HG03521 (cell line): ENCODE results near the gene MBD3L1.

Source experiments
- ATAC-seq: cut with Tn5 transposase; IDR thresholded peaks from one replicate; pipeline ENCODE4 v1.9.1; 2021; ENCODE audit warnings: mild to moderate bottlenecking, moderate library complexity; ENCODE audit not compliant: unreplicated experiment

MBD3L1 gene

GRCh38 chr19:8832132-8833021 lies at the start of gene MBD3L1, which contains the start of gene ZNF558:
TSS of gene MBD3L1 (plus strand) at chr19:8832377. CDS start at chr19:8842679, 10,302 bp downstream.
TSS of gene ZNF558 (minus strand) at chr19:8832304. CDS start at chr19:8822659, 9,645 bp downstream.
- peak; percentile 82 for ATAC-seq

GRCh38 chr19:8794823-8795222 lies 37.4 kb upstream of the MBD3L1 start:
- ATAC-seq = no peak

- ATAC-seq = no peak
These were observed 25.5 kb upstream of the MBD3L1 start for GRCh38 chr19:8806661-8807060.

DNA sequence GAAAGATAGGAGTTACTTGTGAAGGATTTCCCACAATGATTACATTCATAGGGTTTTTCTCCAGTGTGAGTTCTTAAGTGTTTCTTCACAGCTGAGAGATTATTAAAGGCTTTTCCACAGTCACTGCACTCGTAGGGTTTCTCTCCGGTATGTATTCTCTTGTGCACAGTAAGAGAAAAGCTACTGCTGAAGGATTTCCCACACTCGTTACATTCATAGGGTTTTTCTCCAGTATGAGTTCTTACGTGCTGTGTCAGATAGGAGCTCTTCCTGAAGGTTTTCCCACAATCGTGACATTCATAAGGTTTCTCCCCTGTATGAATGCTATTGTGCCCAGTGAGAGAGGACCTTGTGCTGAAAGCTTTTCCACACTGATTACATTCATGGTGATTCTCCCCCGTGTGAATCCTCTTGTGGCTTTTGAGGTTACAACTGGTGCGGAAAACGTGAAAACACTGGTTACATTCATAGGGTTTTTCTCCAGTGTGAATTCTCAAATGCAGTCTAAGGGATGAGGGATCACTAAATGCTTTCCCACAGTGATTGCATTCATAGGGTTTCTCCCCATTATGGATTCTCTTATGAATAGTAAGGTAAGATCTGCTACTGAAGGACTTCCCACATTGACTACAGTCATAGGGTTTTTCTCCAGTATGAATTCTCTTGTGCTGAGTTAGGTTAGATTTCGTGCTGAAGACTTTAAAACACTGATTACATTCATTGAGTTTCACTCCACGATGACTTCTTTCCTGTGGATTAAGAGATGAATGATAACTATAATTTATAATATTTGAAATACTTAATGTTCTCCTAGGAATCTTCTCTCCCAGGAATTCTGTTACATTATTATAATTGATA lies 20.6 kb upstream of the MBD3L1 start:
- no peak for ATAC-seq

DNA sequence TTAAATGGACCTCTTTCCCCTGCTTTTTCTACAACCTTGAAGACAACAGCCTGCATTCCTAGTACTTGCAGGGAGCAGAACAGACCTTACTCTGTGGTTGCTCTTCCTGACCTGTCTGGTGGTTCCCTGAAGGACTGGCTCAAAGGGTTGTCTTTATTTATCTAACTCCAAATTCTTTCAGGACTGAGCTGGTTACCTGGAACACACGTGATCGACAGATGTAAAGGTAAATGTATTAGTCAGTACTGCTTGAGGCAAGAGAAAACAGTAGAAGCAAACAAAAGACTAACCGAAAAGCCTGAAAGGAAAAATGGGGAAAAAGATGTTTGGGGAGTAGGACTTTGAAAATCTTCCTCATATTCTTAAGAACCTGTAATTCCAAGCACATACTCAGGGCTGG lies 18.0 kb upstream of the MBD3L1 start:
- ATAC-seq = no peak

GRCh38 chr19:8815780-8816179 lies 16.4 kb upstream of the MBD3L1 start:
- ATAC-seq = no peak

- no peak for ATAC-seq
These were observed 11.9 kb upstream of the MBD3L1 start for GRCh38 chr19:8820234-8820633.

DNA sequence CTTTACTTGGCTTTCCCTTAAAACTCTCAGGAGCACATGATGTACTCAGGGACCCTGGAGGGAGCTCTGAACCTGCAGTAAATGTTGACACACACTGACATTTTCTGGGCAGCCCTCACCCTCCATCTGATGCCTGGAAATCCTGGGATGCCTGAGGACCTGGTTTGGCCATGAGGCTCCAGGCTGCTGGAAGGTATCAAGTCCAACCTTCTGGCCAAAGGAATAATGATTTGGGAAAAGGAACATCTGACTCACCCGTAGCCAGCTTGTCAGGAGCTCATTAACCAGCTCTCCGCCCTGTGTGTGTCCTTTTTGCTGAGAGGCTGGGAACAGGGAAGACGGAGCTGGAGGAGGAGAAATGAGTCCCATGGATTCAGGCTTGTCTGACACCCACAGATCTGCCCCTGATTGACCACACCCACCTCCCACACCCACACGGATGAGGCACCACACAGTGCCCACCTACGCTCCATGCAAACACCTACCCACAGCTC lies 10.4 kb upstream of the MBD3L1 start:
- ATAC-seq = no peak

DNA sequence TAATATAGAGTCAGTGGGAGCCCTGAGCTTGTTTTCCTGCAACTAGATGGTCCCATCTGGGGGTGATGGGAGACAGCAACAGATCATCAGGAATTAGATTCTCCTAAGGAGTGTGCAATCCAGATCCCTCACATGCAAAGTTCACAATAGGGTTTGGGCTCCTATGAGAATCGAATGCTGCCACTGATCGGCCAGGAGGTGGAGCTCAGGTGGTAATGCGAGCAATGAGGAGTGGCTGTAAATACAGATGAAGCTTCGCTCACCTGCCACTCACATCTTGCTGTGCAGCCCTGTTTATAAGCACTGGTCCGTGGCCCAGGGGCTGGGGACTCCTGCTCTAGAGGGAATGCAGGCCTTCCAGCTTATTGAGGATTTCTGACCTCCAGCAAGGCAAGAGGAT lies 5.8 kb upstream of the MBD3L1 start:
- ATAC-seq = no peak

DNA sequence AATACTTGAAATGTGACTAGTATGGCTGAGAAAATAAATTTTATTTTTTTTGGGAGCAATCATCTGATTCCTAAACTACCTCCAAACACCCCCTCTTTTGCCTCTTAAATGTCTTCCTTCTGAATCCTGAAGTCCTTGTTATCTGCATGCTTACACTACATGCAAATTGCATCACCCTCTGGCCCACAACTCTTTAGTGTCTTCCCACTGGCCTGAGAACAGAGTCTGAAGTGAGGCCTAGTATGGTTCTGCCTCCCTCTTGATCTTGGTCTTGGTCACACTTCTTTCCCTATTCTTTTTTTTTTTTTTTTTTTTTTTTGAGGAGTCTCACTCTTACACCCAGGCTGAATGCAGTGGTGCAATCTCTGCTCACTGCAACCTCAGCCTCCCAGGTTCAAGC lies 4.9 kb upstream of the MBD3L1 start:
- ATAC-seq = no peak

GRCh38 chr19:8831373-8831772 lies 804 bp upstream of the MBD3L1 start:
- no peak for ATAC-seq

DNA sequence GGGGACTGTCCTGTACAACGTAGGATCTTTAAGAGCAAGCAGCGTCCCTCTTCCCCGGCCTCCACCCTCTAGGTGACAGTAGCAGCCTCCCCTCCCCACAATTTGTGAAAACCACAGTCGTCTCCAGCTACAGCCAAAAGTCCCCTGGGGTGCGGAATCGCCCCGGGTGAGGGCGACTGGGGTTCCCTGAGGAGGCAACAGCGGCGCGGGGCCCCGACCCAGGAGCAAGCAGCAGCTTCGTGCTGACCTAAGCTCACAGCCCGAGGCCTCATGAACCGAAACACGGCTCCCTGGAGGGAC lies 395 bp upstream of the MBD3L1 start:
- ATAC-seq = no peak

DNA sequence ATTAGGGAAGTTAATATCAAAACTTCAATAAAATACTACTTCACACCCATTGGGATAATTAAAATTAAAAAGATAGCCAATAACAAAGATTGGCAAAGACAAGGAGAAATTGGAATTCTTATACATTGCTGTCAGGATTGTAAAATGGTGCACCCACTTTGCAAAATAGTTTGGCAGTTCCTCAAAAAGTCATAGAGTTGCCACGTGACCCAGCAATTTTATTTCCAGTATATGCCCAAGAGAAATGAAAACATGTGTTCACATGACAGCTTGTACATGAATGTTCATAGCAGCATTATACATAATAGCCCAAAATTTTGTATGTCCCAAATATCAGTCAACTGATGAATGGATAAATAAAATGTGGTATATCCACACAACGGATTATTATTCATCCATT lies 3.3 kb downstream of the MBD3L1 start:
- no peak for ATAC-seq

GRCh38 chr19:8835877-8836276 lies 3.7 kb downstream of the MBD3L1 start:
- no peak for ATAC-seq

DNA sequence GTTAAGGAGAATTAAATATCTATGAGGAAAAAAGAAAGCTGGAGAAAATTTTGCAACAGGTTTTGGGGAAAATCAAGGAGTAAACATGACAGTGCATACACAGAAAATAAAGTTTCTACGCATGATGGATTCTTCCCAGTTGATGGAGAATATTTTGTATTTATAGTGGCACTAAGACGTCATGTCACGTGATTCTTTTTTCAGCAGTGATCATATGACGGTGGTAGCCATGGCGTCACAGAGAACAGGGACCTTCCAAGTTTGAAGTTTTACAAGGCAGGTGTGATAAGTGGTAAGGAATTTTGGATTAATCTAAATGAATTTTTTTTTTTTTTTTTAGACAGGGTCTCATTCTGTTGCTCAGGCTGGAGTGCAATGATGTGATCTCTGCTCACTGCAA lies 8.5 kb downstream of the MBD3L1 start:
- ATAC-seq = no peak

DNA sequence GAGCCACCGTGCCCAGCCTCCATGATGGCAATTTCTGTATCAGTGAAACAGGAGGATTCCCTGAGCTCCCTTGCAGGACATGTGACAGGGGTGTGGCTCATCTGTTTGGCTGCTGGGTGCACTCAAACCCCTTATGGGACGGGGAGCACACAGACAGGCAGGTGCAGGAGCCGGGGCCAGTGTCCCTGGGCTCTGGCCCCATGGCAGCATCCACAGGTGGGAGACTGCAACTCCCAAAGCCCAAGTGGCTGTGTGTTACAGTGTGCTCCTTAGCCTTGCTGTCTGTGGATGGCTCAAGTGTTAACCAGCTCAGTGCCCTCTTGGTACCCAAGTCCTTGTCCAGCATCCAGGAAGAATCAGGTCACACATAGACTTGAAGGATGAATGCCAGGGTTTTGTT lies 14.6 kb downstream of the MBD3L1 start:
- no peak for ATAC-seq

GRCh38 chr19:8849232-8849631 lies 17.1 kb downstream of the MBD3L1 start:
- no peak for ATAC-seq

- ATAC-seq = no peak
These were observed 18.3 kb downstream of the MBD3L1 start for GRCh38 chr19:8850488-8850887.

DNA sequence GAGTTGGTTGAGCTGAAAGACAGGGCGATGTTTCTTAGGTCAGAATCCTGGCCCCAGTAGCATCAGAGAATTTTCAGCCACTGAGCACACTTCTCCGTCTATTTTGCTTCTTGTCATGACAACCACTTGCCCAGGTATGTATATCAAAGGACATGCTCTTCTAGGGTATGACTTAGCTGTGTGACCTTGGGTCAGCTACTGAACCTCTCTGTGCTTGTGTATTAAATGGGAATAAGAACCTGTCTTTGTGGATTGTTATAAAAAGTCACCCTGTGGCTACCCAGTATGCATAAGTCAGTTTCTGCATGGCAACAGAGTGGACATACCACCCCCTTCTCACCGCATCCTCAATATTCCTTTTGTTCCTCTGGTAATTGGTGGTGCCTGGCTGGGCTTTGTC lies 26.1 kb downstream of the MBD3L1 start:
- ATAC-seq = no peak

DNA sequence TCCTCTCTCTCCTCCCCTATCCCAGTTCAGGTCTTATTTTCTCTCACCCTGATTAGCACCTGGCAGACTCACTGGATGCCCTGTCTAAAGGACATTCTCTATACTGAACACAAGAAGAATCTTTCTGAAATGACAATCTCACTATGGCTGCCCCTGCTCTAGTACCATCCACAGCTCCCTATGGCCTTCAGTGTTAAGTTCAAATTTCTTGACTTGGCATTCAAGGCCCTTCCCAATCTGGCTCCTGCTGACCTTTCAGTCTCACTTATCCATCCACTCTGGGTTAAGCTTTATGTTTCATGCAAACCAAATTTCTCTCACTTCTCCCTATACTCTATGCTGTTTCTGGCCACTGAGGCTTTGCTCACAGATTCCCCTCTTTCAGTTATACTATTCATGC lies 34.2 kb downstream of the MBD3L1 start:
- no peak for ATAC-seq

DNA sequence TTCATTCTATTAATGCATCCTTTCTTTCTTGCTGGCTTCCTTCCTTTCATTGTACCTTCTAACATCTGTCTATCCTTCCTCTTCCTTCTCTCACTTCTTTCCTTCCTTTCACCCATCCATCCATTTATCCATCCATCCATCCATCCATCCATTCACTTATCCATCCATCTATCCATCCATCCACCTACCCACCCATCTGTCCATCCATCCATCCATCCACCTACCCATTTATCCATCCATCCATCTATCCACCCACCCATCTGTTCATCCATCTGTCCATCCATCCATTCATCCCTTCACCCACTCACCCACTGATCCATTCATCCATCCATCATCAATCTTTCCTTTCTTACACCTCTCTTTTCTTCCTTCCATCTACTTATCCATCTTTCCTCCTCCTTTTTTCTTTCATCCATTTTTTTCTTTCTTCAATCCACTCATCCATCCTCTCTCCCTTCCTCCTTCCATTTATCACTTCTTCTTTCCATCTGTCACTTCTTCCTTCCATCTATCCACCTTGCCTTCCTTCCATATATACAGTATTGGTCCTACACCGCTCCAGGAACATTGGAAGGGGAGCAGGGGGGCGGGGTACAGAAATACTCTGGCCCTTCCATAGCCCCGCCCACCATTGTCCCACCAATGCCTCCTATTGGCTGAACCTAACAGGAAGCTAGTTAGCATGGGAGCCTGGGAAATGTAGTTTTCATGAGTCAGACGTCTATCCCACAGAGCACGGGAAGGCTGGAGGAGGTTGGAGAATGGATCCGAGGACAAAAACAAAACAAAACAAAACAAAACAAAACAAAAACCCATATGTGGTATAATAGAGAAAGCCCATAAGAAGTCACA lies 45.9 kb downstream of the MBD3L1 start:
- no peak for ATAC-seq
